Prostate gland (tissue), 2 donors: ENCODE measurements around the gene DMBT1.

ENCODE experiments used
- POLR2A ChIP-seq: fragments of 450-650 bp; IDR thresholded peaks from one replicate; pipeline ENCODE4 v1.6.1; 2016; ENCODE audit warnings: antibody characterized with exemption, mild to moderate bottlenecking
- TF ChIP-seq, protein P1 (sequence below), 4 experiments: fragments of 200-600 bp in 2 of 4; fragments of 450-650 bp in 2 of 4; sonication (generic) in 2 of 4; IDR thresholded peaks; 1 replicate in 3 of 4; 2 replicates in 1 of 4; pipeline ENCODE4 v1.5.1; 2016 to 2019; ENCODE audit warnings: antibody characterized with exemption in 4 of 4, mild to moderate bottlenecking in 2 of 4, moderate library complexity in 2 of 4

DNA sequence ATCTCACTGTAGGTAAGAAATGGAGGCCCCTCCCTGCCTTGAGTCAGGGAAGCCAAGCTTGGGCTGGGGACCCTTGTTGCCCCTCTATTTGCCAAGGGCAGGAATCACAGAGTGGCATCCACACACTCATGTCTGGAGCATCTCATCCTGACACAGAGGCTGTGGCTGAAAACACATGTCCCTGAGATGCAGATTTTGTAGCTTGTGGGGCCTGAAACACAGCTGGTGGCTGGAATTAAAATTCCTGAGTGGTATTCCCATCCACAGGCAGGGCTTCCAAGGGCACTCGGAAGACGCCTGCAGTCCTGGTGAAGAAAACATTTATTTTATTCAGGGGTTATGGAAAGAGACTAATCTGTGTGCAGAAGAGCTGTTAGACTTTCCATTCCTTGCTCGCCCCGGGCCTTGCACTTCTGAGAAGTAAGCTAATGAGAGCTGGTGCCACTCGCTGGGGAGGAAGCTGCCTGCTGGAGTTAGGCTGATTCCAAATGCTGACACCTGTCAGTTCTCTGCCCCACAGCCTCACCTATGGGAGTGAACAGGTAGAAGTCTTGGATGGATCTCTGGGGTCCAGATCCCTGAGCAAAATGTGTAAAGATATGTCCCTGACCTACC is 103.1 kb downstream of the DMBT1 start:
- TF ChIP-seq, protein P1, sequence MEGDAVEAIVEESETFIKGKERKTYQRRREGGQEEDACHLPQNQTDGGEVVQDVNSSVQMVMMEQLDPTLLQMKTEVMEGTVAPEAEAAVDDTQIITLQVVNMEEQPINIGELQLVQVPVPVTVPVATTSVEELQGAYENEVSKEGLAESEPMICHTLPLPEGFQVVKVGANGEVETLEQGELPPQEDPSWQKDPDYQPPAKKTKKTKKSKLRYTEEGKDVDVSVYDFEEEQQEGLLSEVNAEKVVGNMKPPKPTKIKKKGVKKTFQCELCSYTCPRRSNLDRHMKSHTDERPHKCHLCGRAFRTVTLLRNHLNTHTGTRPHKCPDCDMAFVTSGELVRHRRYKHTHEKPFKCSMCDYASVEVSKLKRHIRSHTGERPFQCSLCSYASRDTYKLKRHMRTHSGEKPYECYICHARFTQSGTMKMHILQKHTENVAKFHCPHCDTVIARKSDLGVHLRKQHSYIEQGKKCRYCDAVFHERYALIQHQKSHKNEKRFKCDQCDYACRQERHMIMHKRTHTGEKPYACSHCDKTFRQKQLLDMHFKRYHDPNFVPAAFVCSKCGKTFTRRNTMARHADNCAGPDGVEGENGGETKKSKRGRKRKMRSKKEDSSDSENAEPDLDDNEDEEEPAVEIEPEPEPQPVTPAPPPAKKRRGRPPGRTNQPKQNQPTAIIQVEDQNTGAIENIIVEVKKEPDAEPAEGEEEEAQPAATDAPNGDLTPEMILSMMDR (IDR thresholded peaks at IDR 0.05): no peak
- no peak for TF ChIP-seq POLR2A
